HG03175 (cell line): ENCODE results near the gene DDO.

ENCODE experiments used
- ATAC-seq: cut with Tn5 transposase; IDR thresholded peaks from one replicate; pipeline ENCODE4 v1.9.1; 2021; ENCODE audit warnings: mild to moderate bottlenecking, moderate library complexity; ENCODE audit not compliant: unreplicated experiment

The DDO gene

GRCh38 chr6:110348961-110349690 lies 66.2 kb downstream of the DDO start:
- ATAC-seq = no peak

GRCh38 chr6:110345025-110345424 lies 70.3 kb downstream of the DDO start:
- no peak for ATAC-seq

- no peak for ATAC-seq
Measured at GRCh38 chr6:110342759-110343158, 72.6 kb downstream of the DDO start.
